ENCODE results near the gene ACP6. TPM values are rescaled to one million over a fixed set of nuclear protein-coding genes. Genes with fewer than 3 reads are reported as not detected.

Gene ACP6
- total RNA-seq, 3 donors from 2014 or later (not counting 1 experiment from before 2014, with no cell fraction given) = 7.7 to 9.4 (median 7.8) TPM

- Mint-ChIP-seq H3K27me3 (ENCODE audit: low read depth in 2 of 2) (peaks cover 10 to 13% of the 10 kb centered on the region in 2 donors), H3K36me3 (no peaks in the 10 kb centered on the region), H3K27ac (peak overlapping the region; percentile 48 to 78), H3K9me3 (no peaks in the 10 kb centered on the region), H3K4me1 (peaks cover 11 to 15% of the 10 kb centered on the region in 2 donors), H3K4me3 (peak overlapping the region; percentile 94)
- Histone ChIP-seq H3K4me3 (ENCODE audit: low read length) (peak overlapping the region; percentile 69), H3K27me3 (ENCODE audit: control insufficient read depth, insufficient read depth, low read length) (no peaks in the 10 kb centered on the region), H3K27ac (ENCODE audit: low read length) (no peak overlapping the region), H3K4me1 (ENCODE audit: control insufficient read depth, insufficient read depth, low read length) (peaks cover 14% of the 10 kb centered on the region), H3K9me3 (ENCODE audit: control insufficient read depth, insufficient read depth, low read length) (no peaks in the 10 kb centered on the region), H3K36me3 (ENCODE audit: control insufficient read depth, insufficient read depth, low read length) (no peaks in the 10 kb centered on the region)
- TF ChIP-seq, protein P1, sequence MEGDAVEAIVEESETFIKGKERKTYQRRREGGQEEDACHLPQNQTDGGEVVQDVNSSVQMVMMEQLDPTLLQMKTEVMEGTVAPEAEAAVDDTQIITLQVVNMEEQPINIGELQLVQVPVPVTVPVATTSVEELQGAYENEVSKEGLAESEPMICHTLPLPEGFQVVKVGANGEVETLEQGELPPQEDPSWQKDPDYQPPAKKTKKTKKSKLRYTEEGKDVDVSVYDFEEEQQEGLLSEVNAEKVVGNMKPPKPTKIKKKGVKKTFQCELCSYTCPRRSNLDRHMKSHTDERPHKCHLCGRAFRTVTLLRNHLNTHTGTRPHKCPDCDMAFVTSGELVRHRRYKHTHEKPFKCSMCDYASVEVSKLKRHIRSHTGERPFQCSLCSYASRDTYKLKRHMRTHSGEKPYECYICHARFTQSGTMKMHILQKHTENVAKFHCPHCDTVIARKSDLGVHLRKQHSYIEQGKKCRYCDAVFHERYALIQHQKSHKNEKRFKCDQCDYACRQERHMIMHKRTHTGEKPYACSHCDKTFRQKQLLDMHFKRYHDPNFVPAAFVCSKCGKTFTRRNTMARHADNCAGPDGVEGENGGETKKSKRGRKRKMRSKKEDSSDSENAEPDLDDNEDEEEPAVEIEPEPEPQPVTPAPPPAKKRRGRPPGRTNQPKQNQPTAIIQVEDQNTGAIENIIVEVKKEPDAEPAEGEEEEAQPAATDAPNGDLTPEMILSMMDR (IDR thresholded peaks at IDR 0.05) = no peak
- DNase-seq (peak; percentile 21 to 63), ATAC-seq (peak; percentile 43 to 64 (median 47))
- 1% methylated on average over 53 of the region's 53 CpGs for WGBS (ENCODE audit: insufficient coverage)
- intact Hi-C loops (cut with micrococcal nuclease) = no loop called here
Measured at GRCh38 chr1:147669469-147670318, 630 bp downstream of the ACP6 start.

DNA sequence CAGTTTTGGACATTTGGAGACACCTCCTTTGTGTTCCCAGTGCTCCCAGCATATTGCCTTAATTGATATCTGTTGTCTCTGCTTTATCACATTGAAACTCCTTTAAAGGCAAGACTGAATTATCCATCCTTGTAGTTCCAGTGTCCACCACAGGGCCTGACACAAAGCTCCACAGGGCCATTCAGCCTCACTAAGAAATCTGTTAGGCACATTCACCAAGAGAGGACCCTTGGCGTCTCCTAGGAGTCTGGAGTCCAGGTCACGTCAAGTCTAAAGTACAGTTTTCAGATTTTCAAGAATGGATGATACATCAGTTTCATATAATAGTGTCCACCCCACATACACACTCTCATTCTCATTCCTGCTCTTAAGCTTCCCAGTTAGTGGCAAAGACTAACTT, 4.8 kb downstream of the ACP6 start:
- TF ChIP-seq, protein P1 (IDR thresholded peaks at IDR 0.05) = no peak
- Mint-ChIP-seq H3K4me1 (peaks cover 11 to 22% of the 10 kb centered on the region in 2 donors), H3K27ac (no peak overlapping the region), H3K27me3 (ENCODE audit: low read depth in 2 of 2) (no peaks in the 10 kb centered on the region), H3K36me3 (no peaks in the 10 kb centered on the region), H3K4me3 (no peak overlapping the region), H3K9me3 (no peaks in the 10 kb centered on the region)
- ATAC-seq (no peak), DNase-seq (no peak)
- H3K27ac ChIP-seq (ENCODE audit: low read length) = no peak overlapping the region
- 100% methylated on average over 2 of the region's 2 CpGs for WGBS (ENCODE audit: insufficient coverage)
- peaks cover 10% of the 10 kb centered on the region for H3K4me1 ChIP-seq (ENCODE audit: control insufficient read depth, insufficient read depth, low read length)
- no peaks in the 10 kb centered on the region for H3K36me3 ChIP-seq (ENCODE audit: control insufficient read depth, insufficient read depth, low read length)
- intact Hi-C loops (cut with micrococcal nuclease) = no loop called here
- H3K4me3 ChIP-seq (ENCODE audit: low read length) = no peak overlapping the region
- no peaks in the 10 kb centered on the region for H3K27me3 ChIP-seq (ENCODE audit: control insufficient read depth, insufficient read depth, low read length)
- H3K9me3 ChIP-seq (ENCODE audit: control insufficient read depth, insufficient read depth, low read length) = no peaks in the 10 kb centered on the region

GRCh38 chr1:147664206-147664605, 6.1 kb downstream of the ACP6 start:
- H3K36me3 ChIP-seq (ENCODE audit: control insufficient read depth, insufficient read depth, low read length) = no peaks in the 10 kb centered on the region
- Mint-ChIP-seq H3K27me3 (ENCODE audit: low read depth in 2 of 2) (no peaks in the 10 kb centered on the region), H3K4me3 (no peak overlapping the region), H3K4me1 (peaks cover 3 to 19% of the 10 kb centered on the region in 2 donors), H3K9me3 (no peaks in the 10 kb centered on the region), H3K27ac (no peak overlapping the region), H3K36me3 (no peaks in the 10 kb centered on the region)
- DNase-seq = no peak
- TF ChIP-seq, protein P1 (IDR thresholded peaks at IDR 0.05) = no peak
- H3K27ac ChIP-seq (ENCODE audit: low read length) = no peak overlapping the region
- no peaks in the 10 kb centered on the region for H3K9me3 ChIP-seq (ENCODE audit: control insufficient read depth, insufficient read depth, low read length)
- no peak overlapping the region for H3K4me3 ChIP-seq (ENCODE audit: low read length)
- 75% methylated on average over 4 of the region's 4 CpGs for WGBS (ENCODE audit: insufficient coverage)
- intact Hi-C loops (cut with micrococcal nuclease) = no loop called here
- H3K27me3 ChIP-seq (ENCODE audit: control insufficient read depth, insufficient read depth, low read length) = no peaks in the 10 kb centered on the region
- ATAC-seq = no peak
- peaks cover under 1% of the 10 kb centered on the region for H3K4me1 ChIP-seq (ENCODE audit: control insufficient read depth, insufficient read depth, low read length)
